ENCODE results near the gene ZMYND12.

DNA sequence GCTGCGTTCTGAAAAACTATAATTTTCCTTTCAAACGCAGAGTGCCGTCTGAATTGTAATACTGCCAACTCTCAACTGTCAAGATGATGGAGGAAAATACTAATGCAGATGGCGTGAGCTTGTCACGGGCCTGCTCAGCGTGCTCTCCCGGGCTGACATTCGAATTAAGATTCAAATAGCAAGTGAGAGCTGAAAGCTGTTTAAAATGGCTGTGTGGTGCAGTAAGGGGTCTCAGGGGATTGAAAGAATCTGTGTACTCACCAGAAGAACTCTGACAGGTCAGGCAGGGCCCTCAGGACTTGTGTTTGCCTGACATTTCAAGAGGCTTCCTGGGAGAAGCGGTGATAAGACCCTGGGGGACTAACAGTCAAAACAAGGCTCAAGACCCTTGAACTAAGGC, 33.1 kb downstream of the ZMYND12 start:
- TF ChIP-seq, protein P1, sequence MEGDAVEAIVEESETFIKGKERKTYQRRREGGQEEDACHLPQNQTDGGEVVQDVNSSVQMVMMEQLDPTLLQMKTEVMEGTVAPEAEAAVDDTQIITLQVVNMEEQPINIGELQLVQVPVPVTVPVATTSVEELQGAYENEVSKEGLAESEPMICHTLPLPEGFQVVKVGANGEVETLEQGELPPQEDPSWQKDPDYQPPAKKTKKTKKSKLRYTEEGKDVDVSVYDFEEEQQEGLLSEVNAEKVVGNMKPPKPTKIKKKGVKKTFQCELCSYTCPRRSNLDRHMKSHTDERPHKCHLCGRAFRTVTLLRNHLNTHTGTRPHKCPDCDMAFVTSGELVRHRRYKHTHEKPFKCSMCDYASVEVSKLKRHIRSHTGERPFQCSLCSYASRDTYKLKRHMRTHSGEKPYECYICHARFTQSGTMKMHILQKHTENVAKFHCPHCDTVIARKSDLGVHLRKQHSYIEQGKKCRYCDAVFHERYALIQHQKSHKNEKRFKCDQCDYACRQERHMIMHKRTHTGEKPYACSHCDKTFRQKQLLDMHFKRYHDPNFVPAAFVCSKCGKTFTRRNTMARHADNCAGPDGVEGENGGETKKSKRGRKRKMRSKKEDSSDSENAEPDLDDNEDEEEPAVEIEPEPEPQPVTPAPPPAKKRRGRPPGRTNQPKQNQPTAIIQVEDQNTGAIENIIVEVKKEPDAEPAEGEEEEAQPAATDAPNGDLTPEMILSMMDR (IDR thresholded peaks at IDR 0.05): no peak
- TF ChIP-seq ZFX (IDR thresholded peaks at IDR 0.05; ENCODE audit: borderline replicate concordance): no peak

Measured in 22Rv1 (cell line).